ENCODE results near the gene HTRA2.

DNA sequence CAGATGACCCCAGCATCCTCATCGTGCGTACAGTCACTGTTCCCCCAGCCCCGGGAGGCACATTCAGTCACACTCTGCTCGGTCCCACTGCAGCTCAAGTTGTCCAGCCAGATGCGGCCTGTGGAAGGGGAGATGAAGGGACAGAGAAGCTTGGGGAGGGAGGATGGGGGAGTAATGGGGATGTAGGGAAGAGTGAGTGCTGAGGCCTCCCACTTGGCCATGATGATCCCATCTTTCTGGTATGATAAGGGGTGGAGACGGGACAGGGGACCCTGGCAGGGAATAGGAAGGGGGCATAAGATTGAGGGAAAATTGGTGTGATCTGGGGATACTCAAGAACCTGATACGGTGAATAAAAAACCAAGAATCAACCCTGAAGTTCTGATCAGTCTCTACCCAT, 20.5 kb downstream of the HTRA2 start:
- TF ChIP-seq, protein P1, sequence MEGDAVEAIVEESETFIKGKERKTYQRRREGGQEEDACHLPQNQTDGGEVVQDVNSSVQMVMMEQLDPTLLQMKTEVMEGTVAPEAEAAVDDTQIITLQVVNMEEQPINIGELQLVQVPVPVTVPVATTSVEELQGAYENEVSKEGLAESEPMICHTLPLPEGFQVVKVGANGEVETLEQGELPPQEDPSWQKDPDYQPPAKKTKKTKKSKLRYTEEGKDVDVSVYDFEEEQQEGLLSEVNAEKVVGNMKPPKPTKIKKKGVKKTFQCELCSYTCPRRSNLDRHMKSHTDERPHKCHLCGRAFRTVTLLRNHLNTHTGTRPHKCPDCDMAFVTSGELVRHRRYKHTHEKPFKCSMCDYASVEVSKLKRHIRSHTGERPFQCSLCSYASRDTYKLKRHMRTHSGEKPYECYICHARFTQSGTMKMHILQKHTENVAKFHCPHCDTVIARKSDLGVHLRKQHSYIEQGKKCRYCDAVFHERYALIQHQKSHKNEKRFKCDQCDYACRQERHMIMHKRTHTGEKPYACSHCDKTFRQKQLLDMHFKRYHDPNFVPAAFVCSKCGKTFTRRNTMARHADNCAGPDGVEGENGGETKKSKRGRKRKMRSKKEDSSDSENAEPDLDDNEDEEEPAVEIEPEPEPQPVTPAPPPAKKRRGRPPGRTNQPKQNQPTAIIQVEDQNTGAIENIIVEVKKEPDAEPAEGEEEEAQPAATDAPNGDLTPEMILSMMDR (IDR thresholded peaks at IDR 0.05): no peak
- TF ChIP-seq POLR2A (IDR thresholded peaks at IDR 0.05): no peak
